ENCODE data around the gene PARD3B. TPM values are rescaled to one million over a fixed set of nuclear protein-coding genes. Genes with fewer than 3 reads are reported as not detected.

PARD3B gene
- total and polyA plus RNA-seq, 2 experiments from 2014 or later, result 3.5 to 4.4 TPM

- Mint-ChIP-seq H3K4me3 (no peak overlapping the region), H3K36me3 (ENCODE audit: low read depth) (no peaks in the 10 kb centered on the region), H3K4me1 (peaks cover 4% of the 10 kb centered on the region; the same call in 2 of the 3 replicates), H3K9me3 (no peaks in the 10 kb centered on the region), H3K27ac (peak overlapping the region; percentile 57; the same call in 1 of the 2 replicates), H3K27me3 (ENCODE audit: insufficient read depth, low read depth, poor library complexity) (no peaks in the 10 kb centered on the region)
- no peak overlapping the region for H2AFZ ChIP-seq
- no peak overlapping the region for H3K4me2 ChIP-seq
- no peak for ATAC-seq
- no peak overlapping the region for H3K4me3 ChIP-seq
- no peaks in the 10 kb centered on the region for H3K27me3 ChIP-seq (ENCODE audit: insufficient read depth)
- H3K79me2 ChIP-seq (replicated peaks; ENCODE audit: insufficient read depth), result no peaks in the 10 kb centered on the region
- H3F3A ChIP-seq (replicated peaks; ENCODE audit: low read depth), result no peaks in the 10 kb centered on the region
- no peaks in the 10 kb centered on the region for H4K20me1 ChIP-seq (replicated peaks; ENCODE audit: insufficient read depth)
- no peak for DNase-seq (ENCODE audit: low spot score)
- H3K9me2 ChIP-seq (ENCODE audit: insufficient read depth), result peaks cover 12% of the 10 kb centered on the region; the same call in 1 of the 2 replicates
- no peaks in the 10 kb centered on the region for H3K36me3 ChIP-seq (ENCODE audit: insufficient read depth)
- no peaks in the 10 kb centered on the region for H3K4me1 ChIP-seq (ENCODE audit: insufficient read depth)
- TF ChIP-seq EZH2 (IDR thresholded peaks at IDR 0.05; ENCODE audit: low read depth, unreplicated experiment), result no peak
- TF ChIP-seq POLR2AphosphoS5 (IDR thresholded peaks at IDR 0.05; ENCODE audit: low read depth), result no peak
- no peak for TF ChIP-seq ZNF462 (CRISPR knock-in tag; IDR thresholded peaks at IDR 0.05)
- TF ChIP-seq REST (IDR thresholded peaks at IDR 0.05; ENCODE audit: unreplicated experiment), result no peak
- TF ChIP-seq ZNF331 (CRISPR knock-in tag; IDR thresholded peaks at IDR 0.05; ENCODE audit: low read depth), result no peak
- TF ChIP-seq, protein P1, sequence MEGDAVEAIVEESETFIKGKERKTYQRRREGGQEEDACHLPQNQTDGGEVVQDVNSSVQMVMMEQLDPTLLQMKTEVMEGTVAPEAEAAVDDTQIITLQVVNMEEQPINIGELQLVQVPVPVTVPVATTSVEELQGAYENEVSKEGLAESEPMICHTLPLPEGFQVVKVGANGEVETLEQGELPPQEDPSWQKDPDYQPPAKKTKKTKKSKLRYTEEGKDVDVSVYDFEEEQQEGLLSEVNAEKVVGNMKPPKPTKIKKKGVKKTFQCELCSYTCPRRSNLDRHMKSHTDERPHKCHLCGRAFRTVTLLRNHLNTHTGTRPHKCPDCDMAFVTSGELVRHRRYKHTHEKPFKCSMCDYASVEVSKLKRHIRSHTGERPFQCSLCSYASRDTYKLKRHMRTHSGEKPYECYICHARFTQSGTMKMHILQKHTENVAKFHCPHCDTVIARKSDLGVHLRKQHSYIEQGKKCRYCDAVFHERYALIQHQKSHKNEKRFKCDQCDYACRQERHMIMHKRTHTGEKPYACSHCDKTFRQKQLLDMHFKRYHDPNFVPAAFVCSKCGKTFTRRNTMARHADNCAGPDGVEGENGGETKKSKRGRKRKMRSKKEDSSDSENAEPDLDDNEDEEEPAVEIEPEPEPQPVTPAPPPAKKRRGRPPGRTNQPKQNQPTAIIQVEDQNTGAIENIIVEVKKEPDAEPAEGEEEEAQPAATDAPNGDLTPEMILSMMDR (conservative IDR thresholded peaks at IDR 0.05; ENCODE audit: low read depth in 2 of 2), result no peak
- no peak for TF ChIP-seq JUNB (IDR thresholded peaks at IDR 0.05; ENCODE audit: unreplicated experiment)
- H3K27ac ChIP-seq (ENCODE audit: low read depth), result no peak overlapping the region
These were observed 31.2 kb downstream of the PARD3B start for GRCh38 chr2:204576362-204576979.
